T-helper 17 cell (primary cell): Measurements from ENCODE around the gene ABCC3. TPM values are rescaled to one million over a fixed set of nuclear protein-coding genes. Genes with fewer than 3 reads are reported as not detected.
A peak's percentile ranks its signal among the peaks of the same experiment; 100 is the strongest.

Experiments
- ATAC-seq: fragments of 150-1000 bp; cut with Tn5 transposase; 2 replicates; pipeline ENCODE4 v1.10.0; 2021; ENCODE audit warnings: mild to moderate bottlenecking, moderate library complexity
- DNase-seq, 3 donors: peaks; one replicate each; pipeline versions ENCODE4 v3.0.0 to v3.0.0-alpha.2; 2020 to 2021
- H3K9me3 ChIP-seq: one replicate; pipeline ENCODE4 v1.7.0; 2013; ENCODE audit warnings: low read length, mild to moderate bottlenecking; ENCODE audit not compliant: control insufficient read depth, poor library complexity, severe bottlenecking
- H3K27ac Mint-ChIP-seq: one replicate; pipeline ENCODE4 v1.8.0; 2022; ENCODE audit warnings: mild to moderate bottlenecking, moderate library complexity, mixed read lengths
- H3K27me3 Mint-ChIP-seq: one replicate; pipeline ENCODE4 v1.8.0; 2022; ENCODE audit warnings: mixed read lengths
- H3K36me3 Mint-ChIP-seq: one replicate; pipeline ENCODE4 v1.8.0; 2022; ENCODE audit warnings: low read depth, mixed read lengths
- H3K4me1 Mint-ChIP-seq: one replicate; pipeline ENCODE4 v1.8.0; 2022; ENCODE audit warnings: mild to moderate bottlenecking, mixed read lengths
- H3K4me3 Mint-ChIP-seq: one replicate; pipeline ENCODE4 v1.8.0; 2022; ENCODE audit warnings: mild to moderate bottlenecking, moderate library complexity, mixed read lengths
- total RNA-seq, 4 donors: library from RNA in 2 of 4; stranded (reverse) in 2 of 4; gene quantifications; one replicate each; pipeline ENCODE4 v1.2.3 and lab custom pipeline; 2022 to 2026

ABCC3 gene
- total RNA-seq, 2 donors from 2014 or later, result 3.3 to 58.0 TPM

DNA sequence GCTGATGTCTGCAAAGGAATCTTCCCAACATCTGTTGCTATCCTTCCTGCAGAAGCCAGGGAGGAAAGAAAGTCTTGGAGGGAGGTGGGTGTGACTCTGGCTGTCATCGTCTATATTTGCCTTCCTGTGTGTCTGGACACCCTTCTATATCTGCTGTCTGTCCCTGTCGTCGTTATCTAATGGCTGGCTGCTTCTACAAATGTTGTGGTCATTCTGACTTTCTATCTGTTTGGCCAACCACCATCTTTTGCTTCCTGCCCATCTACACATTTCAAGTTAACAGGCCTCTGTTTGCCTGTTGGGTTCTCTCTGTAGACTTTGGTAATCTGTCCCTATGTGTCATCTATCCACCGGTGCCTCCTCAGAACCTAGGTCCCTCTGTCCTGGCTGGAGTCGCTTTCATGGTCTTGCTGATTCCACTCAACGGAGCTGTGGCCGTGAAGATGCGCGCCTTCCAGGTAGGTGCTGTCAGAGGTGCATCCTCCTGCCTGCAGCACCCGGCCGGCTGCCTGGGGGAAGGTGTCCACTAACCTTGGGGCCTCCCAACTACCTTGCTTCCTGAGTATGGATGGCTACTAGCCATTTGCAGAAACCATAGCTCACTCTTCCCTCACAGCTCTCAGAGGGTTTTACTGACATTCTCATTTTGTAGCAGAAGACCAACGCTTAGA is 30.2 kb downstream of the ABCC3 start:
- H3K36me3 Mint-ChIP-seq, result no peaks in the 10 kb centered on the region
- H3K27ac Mint-ChIP-seq, result no peak overlapping the region

DNA sequence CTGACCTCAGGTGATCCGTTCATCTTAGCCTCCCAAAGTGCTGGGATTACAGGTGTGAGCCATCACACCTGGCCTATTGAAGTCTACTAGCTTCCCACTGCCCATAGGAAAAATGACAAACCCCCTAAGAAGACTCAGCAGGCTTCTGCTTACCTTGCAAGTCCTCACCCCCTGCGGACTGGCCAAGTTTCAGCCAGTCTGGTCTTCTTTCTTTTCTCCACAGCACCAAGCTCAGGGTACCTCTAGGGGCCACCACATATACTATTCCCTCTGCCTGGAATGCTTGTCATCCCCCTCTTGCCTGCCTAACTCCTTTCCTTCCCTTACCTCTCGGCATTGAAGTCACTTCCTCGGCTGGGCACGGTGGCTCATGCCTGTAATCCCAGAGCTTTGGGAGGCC is 31.2 kb downstream of the ABCC3 start:
- H3K4me3 Mint-ChIP-seq, result no peak overlapping the region
- ATAC-seq, result no peak

More for the DNA sequence above, 30.2 kb downstream of the ABCC3 start:
- Mint-ChIP-seq H3K4me3 (no peak overlapping the region), H3K27me3 (no peaks in the 10 kb centered on the region), H3K4me1 (peaks cover 36% of the 10 kb centered on the region)
- no peak for DNase-seq
- H3K9me3 ChIP-seq, result no peaks in the 10 kb centered on the region
- no peak for ATAC-seq

DNA sequence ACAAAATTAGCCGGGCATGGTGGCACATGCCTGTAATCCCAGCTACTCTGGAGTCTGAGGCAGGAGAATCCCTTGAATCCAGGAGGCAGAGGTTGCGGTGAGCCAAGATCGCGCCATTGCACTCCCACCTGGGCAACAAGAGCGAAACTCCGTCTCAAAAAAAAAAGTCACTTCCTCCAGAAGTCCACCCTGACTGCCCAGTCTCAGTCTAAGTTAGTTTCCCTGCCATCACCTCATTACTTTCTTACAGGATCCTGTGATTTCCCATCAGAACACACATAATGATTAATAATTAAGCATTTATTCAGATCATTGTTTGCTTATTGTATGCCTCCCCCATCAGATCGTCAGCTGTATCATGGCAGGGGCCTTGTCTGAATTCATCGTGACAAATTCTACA is 31.6 kb downstream of the ABCC3 start:
- no peak for ATAC-seq
- DNase-seq, result no peak
- no peaks in the 10 kb centered on the region for H3K9me3 ChIP-seq
- Mint-ChIP-seq H3K27me3 (no peaks in the 10 kb centered on the region), H3K27ac (no peak overlapping the region), H3K4me3 (no peak overlapping the region), H3K36me3 (no peaks in the 10 kb centered on the region), H3K4me1 (peaks cover 29% of the 10 kb centered on the region)

More for the DNA sequence above, 31.2 kb downstream of the ABCC3 start:
- no peaks in the 10 kb centered on the region for H3K36me3 Mint-ChIP-seq
- H3K27ac Mint-ChIP-seq, result no peak overlapping the region
- no peaks in the 10 kb centered on the region for H3K9me3 ChIP-seq
- H3K27me3 Mint-ChIP-seq, result no peaks in the 10 kb centered on the region
- DNase-seq, result no peak
- H3K4me1 Mint-ChIP-seq, result peaks cover 34% of the 10 kb centered on the region

DNA sequence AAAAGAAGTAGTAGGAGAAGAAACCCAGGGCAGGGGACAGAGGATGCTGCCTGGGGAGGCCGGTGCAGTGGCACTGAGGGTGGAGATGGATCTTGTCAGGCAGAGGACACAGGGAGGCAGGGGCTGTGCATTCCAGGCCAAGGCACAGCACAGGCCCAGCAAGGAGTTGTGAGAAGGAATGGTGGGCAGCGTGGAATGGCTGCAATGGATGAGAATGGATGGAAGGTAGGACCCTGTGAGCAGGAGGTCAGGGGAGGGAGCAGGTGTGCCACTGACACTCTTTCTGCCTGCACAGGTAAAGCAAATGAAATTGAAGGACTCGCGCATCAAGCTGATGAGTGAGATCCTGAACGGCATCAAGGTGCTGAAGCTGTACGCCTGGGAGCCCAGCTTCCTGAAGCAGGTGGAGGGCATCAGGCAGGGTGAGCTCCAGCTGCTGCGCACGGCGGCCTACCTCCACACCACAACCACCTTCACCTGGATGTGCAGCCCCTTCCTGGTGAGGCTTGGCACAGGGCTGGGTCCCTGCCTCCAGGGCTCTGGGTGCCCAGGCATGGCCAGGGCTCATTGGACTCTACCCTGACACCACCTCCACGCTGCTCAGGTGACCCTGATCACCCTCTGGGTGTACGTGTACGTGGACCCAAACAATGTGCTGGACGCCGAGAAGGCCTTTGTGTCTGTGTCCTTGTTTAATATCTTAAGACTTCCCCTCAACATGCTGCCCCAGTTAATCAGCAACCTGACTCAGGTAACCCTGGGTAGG is 32.8 kb downstream of the ABCC3 start:
- no peak for ATAC-seq
- Mint-ChIP-seq H3K27me3 (no peaks in the 10 kb centered on the region), H3K36me3 (no peaks in the 10 kb centered on the region), H3K4me1 (peaks cover 20% of the 10 kb centered on the region), H3K4me3 (peak overlapping the region; percentile 69), H3K27ac (peak overlapping the region; percentile 67)
- no peaks in the 10 kb centered on the region for H3K9me3 ChIP-seq
- DNase-seq, result no peak

DNA sequence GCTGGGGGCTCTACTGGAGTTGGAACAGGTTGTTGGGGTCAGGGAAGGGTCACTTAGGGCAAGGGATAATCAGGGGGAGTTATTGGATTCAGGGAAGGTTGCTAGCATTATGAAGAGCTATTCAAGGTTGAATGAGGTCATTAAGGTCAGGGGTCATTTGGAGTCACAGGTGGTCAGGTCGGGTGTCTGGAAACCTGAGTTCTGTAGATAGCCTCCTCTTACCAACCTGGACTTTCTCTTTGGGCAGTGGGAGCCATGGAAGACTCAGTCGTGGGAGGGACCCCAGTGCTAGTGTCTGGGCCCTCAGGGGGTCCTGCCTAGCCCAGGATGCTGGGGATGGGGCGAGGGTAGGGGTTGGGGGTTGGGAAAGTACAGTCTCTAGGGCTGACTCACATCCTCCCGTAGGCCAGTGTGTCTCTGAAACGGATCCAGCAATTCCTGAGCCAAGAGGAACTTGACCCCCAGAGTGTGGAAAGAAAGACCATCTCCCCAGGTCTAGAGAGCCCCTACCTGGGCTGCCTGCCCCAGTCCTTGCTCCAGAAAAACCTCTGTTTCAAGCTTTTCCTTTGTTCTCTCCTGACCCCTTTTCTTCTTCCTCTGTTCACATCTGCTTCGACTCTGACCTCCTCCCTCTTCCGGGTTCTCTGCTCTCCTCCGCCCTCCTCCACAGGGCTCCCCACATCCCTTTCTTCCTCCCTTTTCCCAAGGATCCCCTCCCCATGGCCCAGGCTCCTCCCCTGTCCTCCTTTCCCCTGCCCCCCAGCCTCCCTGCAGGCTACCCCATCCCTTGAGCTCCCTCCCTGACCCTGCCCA is 33.5 kb downstream of the ABCC3 start:
- no peaks in the 10 kb centered on the region for H3K36me3 Mint-ChIP-seq

DNA sequence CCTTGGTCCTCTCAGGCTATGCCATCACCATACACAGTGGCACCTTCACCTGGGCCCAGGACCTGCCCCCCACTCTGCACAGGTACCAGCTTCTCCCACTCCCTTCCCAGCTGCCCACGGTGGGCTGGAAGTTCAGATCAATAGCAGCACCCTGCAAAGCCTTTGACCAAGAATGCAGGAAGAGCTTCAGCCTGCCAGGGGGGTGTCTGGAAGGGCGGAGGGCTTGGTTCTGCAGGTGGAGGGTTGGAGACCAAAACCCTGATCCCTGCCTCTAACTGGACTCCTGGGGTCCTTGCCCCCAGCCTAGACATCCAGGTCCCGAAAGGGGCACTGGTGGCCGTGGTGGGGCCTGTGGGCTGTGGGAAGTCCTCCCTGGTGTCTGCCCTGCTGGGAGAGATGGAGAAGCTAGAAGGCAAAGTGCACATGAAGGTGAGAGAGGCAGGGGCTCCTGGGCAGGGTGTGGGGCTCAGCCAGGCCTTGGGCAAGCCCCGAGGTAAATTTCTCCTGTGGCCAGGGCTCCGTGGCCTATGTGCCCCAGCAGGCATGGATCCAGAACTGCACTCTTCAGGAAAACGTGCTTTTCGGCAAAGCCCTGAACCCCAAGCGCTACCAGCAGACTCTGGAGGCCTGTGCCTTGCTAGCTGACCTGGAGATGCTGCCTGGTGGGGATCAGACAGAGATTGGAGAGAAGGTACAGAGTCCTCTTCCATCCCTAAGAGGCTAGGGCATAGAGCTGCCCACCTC is 34.3 kb downstream of the ABCC3 start:
- H3K27me3 Mint-ChIP-seq, result no peaks in the 10 kb centered on the region
- H3K27ac Mint-ChIP-seq, result peak overlapping the region; percentile 67
- peaks cover 14% of the 10 kb centered on the region for H3K4me1 Mint-ChIP-seq
- DNase-seq (no peak), ATAC-seq (no peak)
- H3K9me3 ChIP-seq, result no peaks in the 10 kb centered on the region
- H3K36me3 Mint-ChIP-seq, result no peaks in the 10 kb centered on the region
- H3K4me3 Mint-ChIP-seq, result no peak overlapping the region

More for the DNA sequence above, 33.5 kb downstream of the ABCC3 start:
- peak overlapping the region; percentile 67 for H3K27ac Mint-ChIP-seq
- H3K27me3 Mint-ChIP-seq, result no peaks in the 10 kb centered on the region
- peak overlapping the region; percentile 69 for H3K4me3 Mint-ChIP-seq
- no peaks in the 10 kb centered on the region for H3K9me3 ChIP-seq
- no peak for DNase-seq
- ATAC-seq, result no peak
- peaks cover 17% of the 10 kb centered on the region for H3K4me1 Mint-ChIP-seq

GRCh38 chr17:50672071-50672470 is 37.4 kb downstream of the ABCC3 start:
- H3K9me3 ChIP-seq, result no peaks in the 10 kb centered on the region
- no peak for ATAC-seq
- Mint-ChIP-seq H3K4me1 (peaks cover 11% of the 10 kb centered on the region), H3K36me3 (no peaks in the 10 kb centered on the region), H3K27ac (no peak overlapping the region), H3K27me3 (peaks cover 2% of the 10 kb centered on the region), H3K4me3 (no peak overlapping the region)
- no peak for DNase-seq

DNA sequence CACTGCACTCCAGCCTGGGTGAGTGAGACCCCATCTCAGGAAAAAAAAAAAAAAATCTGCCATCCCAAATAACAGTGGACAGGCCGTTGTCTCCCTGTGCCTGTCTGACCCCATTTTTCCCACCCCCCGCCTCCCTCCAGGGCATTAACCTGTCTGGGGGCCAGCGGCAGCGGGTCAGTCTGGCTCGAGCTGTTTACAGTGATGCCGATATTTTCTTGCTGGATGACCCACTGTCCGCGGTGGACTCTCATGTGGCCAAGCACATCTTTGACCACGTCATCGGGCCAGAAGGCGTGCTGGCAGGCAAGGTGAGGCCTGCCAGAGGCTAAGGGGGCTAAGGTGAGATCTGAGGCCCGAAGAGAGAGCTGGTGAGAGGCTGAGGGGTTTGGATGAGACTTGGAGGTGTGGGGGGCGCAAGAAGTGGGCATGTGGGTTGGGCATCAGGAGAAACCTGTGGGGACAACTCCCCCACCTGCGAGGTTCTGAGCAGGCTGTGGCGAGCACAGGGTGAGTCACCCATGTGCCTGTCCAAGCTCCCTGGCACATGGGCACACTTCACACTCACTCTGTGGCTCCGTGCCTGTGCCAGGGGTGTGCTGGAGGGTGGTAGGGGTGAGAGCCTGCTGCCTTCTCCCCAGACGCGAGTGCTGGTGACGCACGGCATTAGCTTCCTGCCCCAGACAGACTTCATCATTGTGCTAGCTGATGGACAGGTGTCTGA is 38.3 kb downstream of the ABCC3 start:
- ATAC-seq (no peak), DNase-seq (no peak)
- H3K36me3 Mint-ChIP-seq, result no peaks in the 10 kb centered on the region
- no peak overlapping the region for H3K4me3 Mint-ChIP-seq
- peaks cover 10% of the 10 kb centered on the region for H3K27me3 Mint-ChIP-seq
- no peak overlapping the region for H3K27ac Mint-ChIP-seq
- no peaks in the 10 kb centered on the region for H3K9me3 ChIP-seq
- peaks cover 5% of the 10 kb centered on the region for H3K4me1 Mint-ChIP-seq

DNA sequence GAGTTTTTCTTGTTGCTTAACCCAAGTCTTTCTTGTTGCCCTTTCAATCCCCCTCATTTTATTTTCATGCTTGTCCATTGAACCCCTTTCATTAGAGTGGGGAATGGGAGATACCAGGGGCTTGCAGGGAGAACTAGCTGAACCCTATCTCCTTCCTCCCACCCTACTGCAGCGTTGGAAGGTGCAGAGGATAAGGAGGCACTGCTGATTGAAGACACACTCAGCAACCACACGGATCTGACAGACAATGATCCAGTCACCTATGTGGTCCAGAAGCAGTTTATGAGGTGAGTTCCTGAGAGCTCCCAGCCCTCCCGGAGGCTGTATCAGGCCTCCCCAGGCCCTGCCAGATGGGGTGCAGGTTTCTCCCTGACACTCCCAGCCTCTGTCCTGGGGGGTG is 40.5 kb downstream of the ABCC3 start:
- no peaks in the 10 kb centered on the region for H3K36me3 Mint-ChIP-seq
- no peaks in the 10 kb centered on the region for H3K9me3 ChIP-seq
- DNase-seq, result no peak
- H3K27me3 Mint-ChIP-seq, result peaks cover 29% of the 10 kb centered on the region
- ATAC-seq, result no peak
- no peak overlapping the region for H3K4me3 Mint-ChIP-seq
- no peaks in the 10 kb centered on the region for H3K4me1 Mint-ChIP-seq
- no peak overlapping the region for H3K27ac Mint-ChIP-seq

DNA sequence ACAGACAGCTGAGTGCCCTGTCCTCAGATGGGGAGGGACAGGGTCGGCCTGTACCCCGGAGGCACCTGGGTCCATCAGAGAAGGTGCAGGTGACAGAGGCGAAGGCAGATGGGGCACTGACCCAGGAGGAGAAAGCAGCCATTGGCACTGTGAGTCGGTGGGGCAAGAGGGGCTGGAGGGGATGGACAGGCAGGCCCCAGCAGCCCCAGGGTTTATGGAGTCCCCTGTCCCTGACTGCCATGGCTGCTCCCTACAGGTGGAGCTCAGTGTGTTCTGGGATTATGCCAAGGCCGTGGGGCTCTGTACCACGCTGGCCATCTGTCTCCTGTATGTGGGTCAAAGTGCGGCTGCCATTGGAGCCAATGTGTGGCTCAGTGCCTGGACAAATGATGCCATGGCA is 40.9 kb downstream of the ABCC3 start:
- Mint-ChIP-seq H3K4me1 (no peaks in the 10 kb centered on the region), H3K27ac (no peak overlapping the region), H3K4me3 (no peak overlapping the region), H3K36me3 (no peaks in the 10 kb centered on the region), H3K27me3 (peaks cover 33% of the 10 kb centered on the region)
- ATAC-seq, result no peak
- no peak for DNase-seq
- no peaks in the 10 kb centered on the region for H3K9me3 ChIP-seq

DNA sequence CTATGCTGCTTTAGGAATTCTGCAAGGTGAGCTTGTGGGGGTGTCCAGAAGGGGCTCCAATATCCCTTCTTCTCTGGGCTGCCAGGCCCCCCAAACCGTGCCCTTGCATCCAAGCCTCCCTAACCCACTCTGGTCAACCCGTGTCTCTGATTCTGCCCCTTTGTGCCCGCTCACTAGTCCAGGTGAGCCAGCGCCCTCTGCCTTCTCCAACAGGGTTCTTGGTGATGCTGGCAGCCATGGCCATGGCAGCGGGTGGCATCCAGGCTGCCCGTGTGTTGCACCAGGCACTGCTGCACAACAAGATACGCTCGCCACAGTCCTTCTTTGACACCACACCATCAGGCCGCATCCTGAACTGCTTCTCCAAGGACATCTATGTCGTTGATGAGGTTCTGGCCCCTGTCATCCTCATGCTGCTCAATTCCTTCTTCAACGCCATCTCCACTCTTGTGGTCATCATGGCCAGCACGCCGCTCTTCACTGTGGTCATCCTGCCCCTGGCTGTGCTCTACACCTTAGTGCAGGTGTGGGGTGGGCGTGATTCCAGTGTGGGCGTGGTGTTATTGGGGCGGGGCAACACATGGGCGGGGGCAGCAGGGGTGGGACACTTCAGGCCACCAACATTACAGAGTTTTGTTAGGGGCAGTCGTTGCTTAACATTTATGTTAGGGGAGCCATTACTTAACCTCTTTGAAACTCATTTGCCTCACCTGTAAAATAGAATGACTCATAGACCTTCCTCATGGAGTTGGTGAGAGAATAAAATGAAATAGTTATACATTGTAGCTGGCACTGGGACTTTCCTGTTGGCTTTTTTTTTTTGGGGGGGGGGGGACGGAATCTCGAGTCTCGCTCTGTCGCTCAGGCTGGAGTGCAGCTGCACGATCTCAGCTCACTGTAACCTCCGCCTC is 41.6 kb downstream of the ABCC3 start:
- no peak for DNase-seq
- peaks cover 40% of the 10 kb centered on the region for H3K27me3 Mint-ChIP-seq
- H3K36me3 Mint-ChIP-seq, result peaks cover 3% of the 10 kb centered on the region
- H3K27ac Mint-ChIP-seq, result no peak overlapping the region
- no peaks in the 10 kb centered on the region for H3K9me3 ChIP-seq
- no peak for ATAC-seq
- H3K4me3 Mint-ChIP-seq, result no peak overlapping the region
- H3K4me1 Mint-ChIP-seq, result peaks cover 3% of the 10 kb centered on the region
